ENCODE measurements around the gene SYCN. TPM values are rescaled to one million over a fixed set of nuclear protein-coding genes. Genes with fewer than 3 reads are reported as not detected.

Gene SYCN
- total RNA-seq, 1 donor from 2014 or later, result not detected

- TF ChIP-seq CTCF (IDR thresholded peaks at IDR 0.05), result no peak
- intact Hi-C loops (cut with DNase I), result no loop called here
- ATAC-seq (no peak), DNase-seq (no peak)
- Histone ChIP-seq H3K4me1 (no peaks in the 10 kb centered on the region), H3K27ac (no peak overlapping the region), H3K36me3 (peaks cover 77% of the 10 kb centered on the region), H3K27me3 (no peaks in the 10 kb centered on the region), H3K9me3 (no peaks in the 10 kb centered on the region), H3K4me3 (no peak overlapping the region)
Observed at GRCh38 chr19:39174558-39175544, 29.2 kb downstream of the SYCN start.

GRCh38 chr19:39174142-39174541 lies 29.9 kb downstream of the SYCN start:
- TF ChIP-seq CTCF (IDR thresholded peaks at IDR 0.05), result no peak
- Histone ChIP-seq H3K27ac (no peak overlapping the region), H3K36me3 (peaks cover 77% of the 10 kb centered on the region), H3K27me3 (no peaks in the 10 kb centered on the region), H3K4me3 (no peak overlapping the region), H3K9me3 (no peaks in the 10 kb centered on the region), H3K4me1 (no peaks in the 10 kb centered on the region)
- DNase-seq, result no peak
- no peak for ATAC-seq
- intact Hi-C loops (cut with DNase I), result no loop called here

- Histone ChIP-seq H3K27ac (no peak overlapping the region), H3K4me1 (no peaks in the 10 kb centered on the region), H3K4me3 (no peak overlapping the region), H3K9me3 (no peaks in the 10 kb centered on the region), H3K36me3 (peaks cover 73% of the 10 kb centered on the region), H3K27me3 (no peaks in the 10 kb centered on the region)
- ATAC-seq (no peak), DNase-seq (no peak)
- intact Hi-C loops (cut with DNase I), result no loop called here
- TF ChIP-seq CTCF (IDR thresholded peaks at IDR 0.05), result no peak
Observed at GRCh38 chr19:39173502-39173991, 30.5 kb downstream of the SYCN start.

- no peaks in the 10 kb centered on the region for H3K27me3 ChIP-seq
- H3K36me3 ChIP-seq, result peaks cover 66% of the 10 kb centered on the region
- TF ChIP-seq CTCF (IDR thresholded peaks at IDR 0.05), result no peak
- no peak overlapping the region for H3K27ac ChIP-seq
- peaks cover 3% of the 10 kb centered on the region for H3K4me1 ChIP-seq
- intact Hi-C loops (cut with DNase I), result no loop called here
- DNase-seq (no peak), ATAC-seq (no peak)
- no peak overlapping the region for H3K4me3 ChIP-seq
- H3K9me3 ChIP-seq, result no peaks in the 10 kb centered on the region
Observed at GRCh38 chr19:39172700-39173501, 31.2 kb downstream of the SYCN start.

- H3K4me3 ChIP-seq, result no peak overlapping the region
- peaks cover 55% of the 10 kb centered on the region for H3K36me3 ChIP-seq
- peaks cover 8% of the 10 kb centered on the region for H3K4me1 ChIP-seq
- DNase-seq (no peak), ATAC-seq (no peak)
- intact Hi-C loops (cut with DNase I), result no loop called here
- no peak for TF ChIP-seq CTCF (IDR thresholded peaks at IDR 0.05)
- H3K9me3 ChIP-seq, result no peaks in the 10 kb centered on the region
- H3K27ac ChIP-seq, result no peak overlapping the region
- no peaks in the 10 kb centered on the region for H3K27me3 ChIP-seq
Observed at GRCh38 chr19:39171479-39172465, 32.3 kb downstream of the SYCN start.

Measured in upper lobe of right lung (tissue), 1 donor.